Activated CD8-positive, alpha-beta memory T cell treated with anti-CD3 and anti-CD28 coated beads for 48 hours (primary cell): ENCODE measurements around the gene TMEM79.

Experiments used
- DNase-seq, 3 experiments: peaks; one replicate each; pipeline ENCODE4 v3.0.0-alpha.2; 2020; ENCODE audit warnings: low read depth in 2 of 3, low spot score in 2 of 3

The TMEM79 gene

DNA sequence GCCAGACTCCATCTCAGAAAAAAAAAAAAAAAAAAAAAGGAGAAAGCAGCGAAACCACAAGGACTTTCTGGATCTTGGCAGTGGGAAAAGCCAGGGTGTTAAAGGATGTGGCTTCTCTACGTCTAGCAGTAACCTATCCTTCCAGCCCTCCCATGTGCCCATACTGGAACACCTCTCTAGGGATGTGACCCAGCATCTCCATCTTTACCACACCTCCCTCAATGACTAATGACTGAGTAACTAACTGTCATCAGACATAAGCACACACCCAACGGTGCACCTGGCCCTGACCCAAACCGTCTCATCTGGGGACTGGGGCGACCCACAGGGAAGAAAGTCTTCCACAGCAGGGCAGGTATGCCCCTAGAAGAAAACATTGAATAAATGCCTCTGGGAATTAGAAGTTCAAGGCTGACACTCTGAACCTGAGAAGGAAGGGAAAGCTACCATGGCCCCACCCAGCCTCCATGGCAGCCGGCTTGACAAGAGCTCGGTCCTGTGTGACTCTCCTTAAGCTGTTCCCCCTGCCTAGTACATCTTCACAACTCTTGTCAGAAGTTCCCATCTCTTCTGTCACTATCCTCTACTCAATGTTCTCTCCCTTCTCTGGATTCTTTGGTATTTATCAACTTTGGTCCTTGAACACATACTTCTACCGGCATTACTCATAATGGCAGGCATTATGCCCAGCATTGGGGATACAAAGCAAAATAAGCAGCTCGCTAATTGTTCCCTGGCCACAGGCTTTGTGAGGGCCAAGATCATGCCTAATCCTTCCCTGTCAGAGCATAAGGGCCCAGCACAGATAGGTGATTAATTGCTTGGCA, 21.5 kb upstream of the TMEM79 start:
- no peak for DNase-seq

DNA sequence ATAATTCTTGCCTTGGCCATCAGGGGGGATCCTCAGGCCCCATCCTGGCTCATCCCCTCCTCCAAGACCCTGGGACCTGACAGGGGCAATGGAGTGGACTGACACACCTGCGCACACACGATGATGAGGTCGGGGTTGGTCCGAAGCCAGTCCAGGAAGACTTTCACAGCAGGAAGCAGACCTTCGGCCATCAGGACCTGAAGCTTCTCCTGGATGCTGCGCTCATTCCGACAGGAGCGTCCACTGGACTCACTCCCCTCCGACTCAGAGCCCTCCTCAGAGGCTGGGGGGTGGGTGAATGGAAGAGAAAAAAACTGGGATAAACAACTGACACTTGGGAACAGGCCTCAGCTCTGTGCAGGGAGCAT, 20.9 kb upstream of the TMEM79 start:
- no peak for DNase-seq

DNA sequence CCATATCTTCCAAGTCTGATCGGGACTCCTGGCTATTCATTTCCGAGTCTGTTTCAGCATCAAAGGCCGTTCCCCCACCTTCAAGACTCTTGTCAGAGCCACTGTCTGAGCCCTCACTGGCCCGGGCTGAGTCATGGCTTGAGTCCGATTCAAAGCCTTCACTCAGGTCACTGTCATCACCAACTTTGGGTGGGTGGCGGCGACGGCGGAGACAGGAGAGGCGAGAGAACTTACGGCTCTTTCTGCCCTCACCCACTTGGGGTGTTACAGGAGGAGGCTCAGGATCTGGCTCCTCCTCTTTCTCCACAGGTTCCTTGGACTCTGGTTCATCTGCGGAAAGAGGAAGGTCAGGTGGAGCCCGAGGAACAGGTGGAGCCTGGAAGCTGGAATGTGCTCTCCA, 18.1 kb upstream of the TMEM79 start:
- DNase-seq = no peak

DNA sequence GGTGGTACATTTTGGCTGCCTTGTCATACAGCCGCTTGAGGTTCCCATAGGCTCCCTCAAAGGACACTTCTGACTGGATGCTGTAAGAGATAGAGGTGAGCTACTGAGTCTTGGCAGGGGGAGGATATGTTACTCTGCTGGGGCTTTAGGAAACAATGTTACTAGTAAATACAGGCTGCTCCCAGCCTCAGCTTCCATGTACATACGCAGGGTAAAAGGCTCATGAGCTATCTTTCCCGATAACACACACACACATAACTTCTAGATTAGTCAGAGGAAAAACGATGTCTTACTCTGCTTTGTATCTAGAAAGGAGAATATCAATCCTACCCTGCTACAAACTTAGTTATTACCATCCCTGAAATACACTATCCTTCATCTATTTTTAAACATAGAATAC, 15.8 kb upstream of the TMEM79 start:
- DNase-seq = no peak

DNA sequence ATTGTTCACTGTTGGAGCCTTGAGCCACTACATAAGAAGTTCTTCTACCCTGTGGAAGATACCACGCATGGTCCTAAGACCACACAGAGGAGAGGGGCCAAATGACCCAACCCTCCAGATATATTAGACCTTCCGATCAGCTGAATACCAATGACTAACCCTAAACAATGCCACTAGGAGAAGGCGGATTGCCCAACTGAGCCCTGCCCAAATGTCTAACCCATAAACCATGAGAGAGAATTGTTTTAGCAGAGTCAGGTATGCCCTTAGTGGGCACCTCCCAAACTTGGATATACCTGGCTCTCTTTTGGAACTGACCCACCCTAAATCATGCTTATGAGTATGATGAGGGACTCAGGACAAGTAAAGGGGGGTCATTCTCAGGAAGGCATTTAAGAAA, 13.8 kb upstream of the TMEM79 start:
- DNase-seq = no peak

DNA sequence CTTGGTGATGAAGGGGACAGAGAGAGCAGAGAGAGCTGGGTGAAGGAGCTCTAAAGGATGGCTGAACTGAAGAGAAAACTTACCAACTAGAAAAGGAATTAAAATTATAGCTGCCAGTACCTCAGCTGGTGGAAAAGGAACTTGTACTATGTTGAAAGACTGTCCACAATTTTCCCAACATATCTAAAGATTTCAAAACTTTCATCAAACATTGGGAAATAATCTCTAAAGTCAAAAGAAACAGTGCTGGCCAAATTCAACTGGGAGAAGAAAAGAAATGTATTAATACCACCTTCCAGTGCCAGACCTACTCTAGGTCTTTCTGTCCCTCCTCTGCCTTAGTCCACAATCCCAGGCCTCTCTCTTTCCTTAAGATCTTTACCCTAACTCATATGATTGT, 7.6 kb upstream of the TMEM79 start:
- DNase-seq = no peak

DNA sequence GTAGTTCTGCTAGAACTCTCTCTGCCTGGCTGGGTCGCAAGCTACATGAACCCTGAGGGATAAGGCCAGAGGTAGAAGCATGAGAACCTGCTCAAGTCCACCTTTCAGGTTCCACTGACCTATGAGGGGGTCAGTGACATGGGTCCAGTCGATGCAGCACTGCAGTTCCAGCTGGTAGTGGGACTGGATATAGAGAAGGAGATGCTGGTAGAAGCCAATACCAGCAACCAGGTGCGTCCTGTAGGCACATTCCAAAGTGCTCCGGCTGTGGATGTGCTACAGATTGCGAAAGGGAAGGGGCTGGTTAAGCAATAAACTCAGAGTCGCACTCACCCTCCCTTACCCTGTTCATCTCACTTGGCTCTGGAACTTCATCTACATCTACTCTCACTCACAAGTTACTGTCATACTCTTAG, 7.2 kb upstream of the TMEM79 start:
- DNase-seq = no peak

DNA sequence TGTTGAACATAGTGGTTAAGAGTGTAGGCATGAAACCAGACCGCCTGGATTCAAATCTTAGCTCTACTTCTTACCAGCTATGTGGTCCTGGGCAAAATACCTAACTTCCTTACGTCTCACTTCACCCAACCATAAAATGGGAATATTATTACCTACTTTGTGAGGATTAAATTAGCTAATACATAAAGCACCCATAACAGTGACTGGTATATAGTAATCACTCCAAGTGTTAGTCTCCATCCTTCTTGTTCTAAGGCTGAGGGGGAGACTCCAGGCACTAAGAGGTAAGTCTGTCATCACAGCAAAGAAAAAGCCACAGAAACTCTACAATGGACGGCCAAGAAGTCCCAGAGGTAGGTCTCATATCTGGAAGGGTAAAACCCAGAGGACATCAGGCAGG, 4.3 kb upstream of the TMEM79 start:
- DNase-seq = no peak

DNA sequence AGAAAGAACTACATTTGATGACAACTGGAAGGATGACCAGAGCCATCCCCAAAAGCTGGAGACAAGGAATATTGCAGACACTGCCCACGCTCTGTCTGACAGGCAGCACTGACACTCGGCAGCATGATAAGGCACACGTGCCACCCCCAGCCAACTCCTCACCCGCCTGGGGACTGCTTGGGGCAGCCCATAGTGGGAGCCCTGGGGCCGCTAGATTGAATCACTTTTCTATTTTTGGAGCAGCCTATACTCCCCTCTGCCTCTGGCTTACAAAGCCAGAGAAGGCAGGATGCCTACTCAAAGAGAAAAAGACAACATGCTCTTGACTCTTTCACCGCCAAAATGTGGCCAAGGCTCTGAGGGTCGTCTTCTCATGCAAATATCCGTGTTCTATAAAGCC, 2.8 kb upstream of the TMEM79 start:
- peak in 1 of 3 experiments; percentile 18 for DNase-seq

DNA sequence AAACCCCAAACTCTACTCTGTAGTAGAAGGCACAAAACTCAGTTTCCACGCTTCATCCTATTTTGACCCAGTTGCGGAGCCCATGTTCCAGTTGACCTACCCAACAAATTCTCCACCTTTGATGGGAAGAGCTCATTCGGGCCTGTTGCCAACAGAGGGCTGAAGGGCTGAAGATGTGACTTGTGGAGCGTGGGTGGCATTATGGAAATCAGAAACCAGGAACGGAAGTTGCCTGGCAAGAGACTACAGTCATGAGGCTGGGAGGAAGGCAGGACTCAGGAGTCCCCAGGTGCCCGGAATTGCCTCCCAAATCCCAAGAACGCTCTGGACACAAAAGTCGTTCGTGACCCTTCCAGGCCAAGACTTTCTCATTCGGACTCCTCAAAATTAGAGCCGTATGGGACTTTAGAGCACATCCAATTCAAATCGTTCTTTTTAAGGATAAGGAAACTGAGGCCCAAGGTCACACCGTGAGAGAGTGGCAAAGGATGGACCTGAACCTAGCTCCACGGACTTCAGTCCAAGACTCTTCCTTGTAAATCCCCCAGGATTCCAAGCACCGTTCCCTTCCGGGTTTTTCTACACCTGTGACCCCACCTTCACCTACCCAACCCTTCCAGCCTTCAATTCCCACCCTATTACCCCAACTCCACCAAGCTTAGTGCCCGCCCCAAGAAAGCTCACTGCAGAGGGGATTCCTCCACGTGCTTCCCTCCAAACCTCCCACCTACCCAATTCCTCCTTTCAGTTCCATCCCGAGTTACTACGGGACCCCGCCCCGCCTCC, 2.2 kb upstream of the TMEM79 start:
- DNase-seq = no peak

DNA sequence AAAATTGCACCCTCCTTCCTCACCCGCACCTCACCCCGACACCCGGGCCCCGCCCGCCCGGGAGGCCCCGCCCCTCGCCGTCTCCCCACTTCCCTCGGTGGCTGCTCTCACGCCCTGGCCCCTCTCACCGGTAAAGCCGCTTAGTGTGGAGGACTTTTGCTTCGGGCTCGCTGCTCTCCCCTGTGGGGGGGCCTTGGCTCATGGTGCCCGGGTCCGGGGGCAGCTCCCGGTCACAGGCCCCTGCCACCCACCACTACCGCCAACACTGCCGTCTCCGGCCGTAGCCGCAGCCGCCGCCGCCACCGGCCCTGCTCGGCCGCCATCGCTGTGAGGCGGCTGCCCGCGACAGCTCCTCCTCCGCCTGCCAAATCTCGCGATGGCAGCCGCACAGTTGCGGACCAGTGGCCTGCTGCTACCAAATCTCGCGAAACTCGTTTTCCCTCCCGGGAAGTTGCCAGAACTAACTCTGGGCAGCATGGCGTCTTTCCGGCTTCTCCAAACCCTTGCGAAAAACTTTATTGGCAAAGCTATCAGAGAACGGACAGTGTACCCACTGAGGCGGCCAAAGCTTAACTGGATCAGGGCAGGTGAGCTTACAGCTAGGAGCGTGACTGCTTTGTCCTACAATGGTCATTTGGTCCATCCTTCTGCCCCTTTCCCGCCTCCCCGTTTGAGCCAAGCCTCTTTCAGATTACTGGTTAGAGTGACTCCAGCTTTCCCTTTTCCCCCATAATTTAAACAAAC, 1.5 kb upstream of the TMEM79 start, which contains the start of gene SMG5:
TSS of gene SMG5 (minus strand) at position 347 of the 744 bp plus-strand sequence. CDS start at position 202, 145 bp downstream.
- DNase-seq = peak; percentile 83 to 89 (median 86)

DNA sequence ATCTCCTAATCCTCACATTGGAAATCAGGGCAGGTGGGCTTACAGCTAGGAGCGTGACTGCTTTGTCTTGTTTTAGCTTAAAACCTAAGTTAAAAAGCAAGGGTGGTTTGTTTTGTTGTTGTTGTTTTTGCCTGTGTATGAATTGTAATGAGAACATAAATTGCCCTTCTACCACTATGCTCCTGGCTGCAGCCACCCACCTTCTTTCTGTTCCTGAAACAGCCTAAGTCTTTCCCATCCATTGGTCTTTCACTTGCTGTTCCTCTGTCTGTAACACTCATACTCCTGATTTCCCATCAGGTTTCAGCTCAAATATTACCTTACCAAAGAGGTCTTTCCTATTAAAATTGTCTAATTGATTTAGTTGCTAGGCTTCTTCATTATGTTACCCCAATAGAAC, 604 bp upstream of the TMEM79 start:
- DNase-seq = no peak

DNA sequence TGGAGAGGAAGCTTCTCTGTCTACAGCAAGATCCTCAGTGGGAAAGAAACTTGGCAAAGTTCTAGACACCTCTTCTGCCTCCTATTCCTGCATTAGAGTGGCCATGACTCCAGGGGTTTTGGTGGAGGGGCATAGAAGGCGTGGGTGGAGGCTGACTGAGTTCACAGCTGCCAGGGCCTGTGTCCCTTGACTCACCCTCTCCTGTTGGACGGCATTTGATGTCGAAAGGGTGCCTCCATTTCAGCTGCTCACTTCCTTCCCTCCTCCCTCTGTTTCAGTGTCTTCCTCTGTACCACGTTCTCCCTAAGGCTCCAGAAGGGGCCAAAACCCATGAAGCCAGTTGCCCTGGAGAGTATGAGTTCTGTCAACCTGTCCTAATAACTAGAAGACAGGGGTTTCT, 632 bp downstream of the TMEM79 start:
- no peak for DNase-seq

DNA sequence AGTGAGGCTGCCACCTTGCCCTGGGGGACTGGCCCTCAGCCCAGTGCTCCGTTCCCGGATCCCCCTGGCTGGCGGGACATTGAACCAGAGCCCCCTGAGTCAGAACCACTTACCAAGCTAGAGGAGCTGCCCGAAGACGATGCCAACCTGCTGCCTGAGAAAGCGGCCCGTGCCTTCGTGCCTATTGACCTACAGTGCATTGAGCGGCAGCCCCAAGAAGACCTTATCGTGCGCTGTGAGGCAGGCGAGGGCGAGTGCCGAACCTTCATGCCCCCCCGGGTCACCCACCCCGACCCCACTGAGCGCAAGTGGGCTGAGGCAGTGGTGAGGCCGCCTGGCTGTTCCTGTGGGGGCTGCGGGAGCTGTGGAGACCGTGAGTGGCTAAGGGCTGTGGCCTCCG, 1.3 kb downstream of the TMEM79 start:
- DNase-seq = no peak

DNA sequence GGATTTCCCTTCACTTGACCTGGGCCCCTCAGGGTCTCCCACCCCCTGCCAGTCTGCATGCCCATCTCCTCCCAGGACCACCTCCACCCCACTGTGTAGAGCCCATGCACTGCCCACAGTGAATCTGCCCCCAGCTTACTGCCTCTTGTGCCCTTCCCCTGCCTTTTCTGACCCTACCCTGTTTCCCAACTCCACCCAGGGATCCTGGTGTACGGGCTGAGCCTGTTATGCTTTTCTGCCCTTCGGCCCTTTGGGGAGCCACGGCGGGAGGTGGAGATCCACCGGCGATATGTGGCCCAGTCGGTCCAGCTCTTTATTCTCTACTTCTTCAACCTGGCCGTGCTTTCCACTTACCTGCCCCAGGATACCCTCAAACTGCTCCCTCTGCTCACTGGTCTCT, 1.9 kb downstream of the TMEM79 start:
- DNase-seq = no peak

DNA sequence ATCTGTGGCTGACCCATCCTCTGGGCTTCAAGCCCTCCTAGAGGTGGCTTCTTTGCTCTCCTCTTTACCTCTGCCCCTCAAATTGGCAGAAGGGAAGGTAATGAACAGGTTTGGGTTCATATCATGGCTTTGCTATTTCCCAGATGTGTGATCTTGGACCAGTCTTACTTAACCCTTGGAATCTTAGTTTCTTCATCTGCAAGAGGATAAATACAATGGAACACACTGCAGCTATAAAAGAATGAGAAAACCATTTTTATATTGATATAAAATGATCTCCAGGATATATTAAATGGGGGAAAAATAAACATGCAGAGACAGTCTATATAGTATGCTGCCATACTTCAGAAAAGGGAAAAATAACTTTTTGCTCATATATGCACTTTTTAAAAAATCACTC, 5.7 kb downstream of the TMEM79 start:
- DNase-seq = no peak

DNA sequence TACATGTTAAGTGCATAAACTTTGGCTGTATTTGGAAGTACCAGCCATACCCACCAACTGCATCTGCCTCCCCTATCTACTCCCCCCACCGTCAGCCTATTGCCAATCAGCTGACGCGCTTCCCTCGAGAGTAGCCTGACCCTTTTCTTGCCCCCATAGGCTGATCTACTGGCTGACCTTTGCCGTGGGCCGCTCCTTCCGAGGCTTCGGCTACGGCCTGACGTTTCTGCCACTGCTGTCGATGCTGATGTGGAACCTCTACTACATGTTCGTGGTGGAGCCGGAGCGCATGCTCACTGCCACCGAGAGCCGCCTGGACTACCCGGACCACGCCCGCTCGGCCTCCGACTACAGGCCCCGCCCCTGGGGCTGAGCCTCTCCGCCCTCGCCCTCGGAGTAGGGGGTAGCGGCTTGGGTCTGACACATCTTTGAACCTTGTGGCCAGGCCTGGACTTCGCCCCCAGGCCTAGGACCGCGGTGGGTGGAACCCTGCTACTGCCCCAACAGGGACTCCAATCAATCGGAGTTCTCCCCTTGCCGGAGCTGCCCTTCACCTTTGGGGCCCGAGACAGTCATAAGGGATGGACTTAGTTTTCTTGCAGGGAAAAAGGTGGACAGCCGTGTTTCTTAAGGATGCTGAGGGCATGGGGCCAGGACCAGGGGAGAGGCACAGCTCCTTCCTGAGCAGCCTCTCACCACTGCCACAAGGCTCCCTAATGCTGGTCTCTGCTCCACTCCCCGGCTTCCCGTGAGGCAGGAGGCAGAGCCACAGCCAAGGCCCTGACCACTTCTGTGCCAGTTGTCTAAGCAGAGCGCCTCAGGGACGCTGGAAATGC, 7.3 kb downstream of the TMEM79 start:
- no peak for DNase-seq

DNA sequence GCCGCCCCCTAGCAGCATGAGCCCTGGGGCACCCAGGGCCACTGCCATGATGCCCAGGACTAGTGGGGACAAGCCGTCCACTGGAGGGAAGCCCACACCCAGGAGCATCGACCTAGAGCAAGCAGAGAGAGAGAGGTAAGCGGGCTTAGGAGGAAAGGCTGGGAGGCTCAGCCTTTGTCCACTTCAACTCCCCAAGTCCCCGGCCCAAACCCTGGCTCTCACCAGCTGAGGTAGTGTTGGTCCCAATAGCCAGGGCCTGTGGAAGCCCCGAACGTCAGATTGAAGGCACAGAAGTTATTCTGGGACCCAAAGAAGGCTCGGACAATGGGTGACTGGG, 8.9 kb downstream of the TMEM79 start:
- no peak for DNase-seq

DNA sequence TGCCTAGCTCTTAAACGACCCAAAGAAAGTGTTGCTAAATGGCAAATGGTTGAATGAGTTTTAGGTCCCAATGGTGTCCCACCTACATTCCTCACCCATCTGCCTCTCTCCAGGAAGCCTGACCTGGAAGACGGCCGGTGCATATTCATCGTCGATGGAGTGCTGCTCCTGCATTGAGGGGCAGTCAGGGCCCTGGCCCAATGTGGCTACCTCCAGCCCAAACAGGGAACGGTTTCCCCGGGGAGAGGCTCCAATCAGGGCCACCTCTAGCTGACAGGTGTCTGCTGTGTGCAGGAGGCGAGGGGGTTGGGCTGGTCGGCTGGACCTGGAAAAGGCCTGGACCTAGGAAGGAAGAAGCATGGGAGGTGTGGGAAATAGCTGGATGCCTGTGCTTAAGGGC, 9.8 kb downstream of the TMEM79 start:
- no peak for DNase-seq

DNA sequence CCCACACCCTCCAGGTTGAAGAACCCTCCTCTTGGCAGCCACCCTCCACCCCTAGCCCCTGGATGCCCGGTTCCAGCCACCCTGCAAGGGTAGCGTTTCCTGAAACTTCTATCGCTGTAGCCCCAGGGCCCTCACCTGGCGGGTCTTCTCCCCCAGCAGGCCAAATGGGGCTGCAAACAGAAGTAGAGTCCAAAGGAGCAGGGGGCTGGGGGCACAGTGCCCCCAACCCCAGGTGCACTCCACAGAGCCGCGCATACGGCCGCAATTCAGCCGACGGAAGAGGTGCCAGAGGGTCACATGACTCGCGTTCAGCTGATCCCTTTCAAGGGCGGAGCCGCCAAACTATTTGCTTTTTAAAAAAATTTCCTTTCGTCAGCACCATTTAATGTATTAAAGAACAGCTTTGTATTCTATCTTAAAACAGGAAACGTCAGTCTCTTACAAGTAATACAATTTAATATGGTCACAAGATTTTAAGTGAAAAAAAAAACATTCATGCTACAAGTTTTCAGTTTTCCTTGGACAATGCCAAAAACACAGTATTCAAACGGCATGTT, 11.3 kb downstream of the TMEM79 start, which contains the start of gene GLMP:
TSS of gene GLMP (minus strand) at position 289 of the 557 bp plus-strand sequence. CDS start at position 255, 34 bp downstream.
- no peak for DNase-seq
